Measurements from ENCODE around the gene KDSR. TPM values are rescaled to one million over a fixed set of nuclear protein-coding genes. Genes with fewer than 3 reads are reported as not detected.

KDSR gene
- total and polyA plus RNA-seq, 8 donors = 6.4 to 199 (median 11.6) TPM

DNA sequence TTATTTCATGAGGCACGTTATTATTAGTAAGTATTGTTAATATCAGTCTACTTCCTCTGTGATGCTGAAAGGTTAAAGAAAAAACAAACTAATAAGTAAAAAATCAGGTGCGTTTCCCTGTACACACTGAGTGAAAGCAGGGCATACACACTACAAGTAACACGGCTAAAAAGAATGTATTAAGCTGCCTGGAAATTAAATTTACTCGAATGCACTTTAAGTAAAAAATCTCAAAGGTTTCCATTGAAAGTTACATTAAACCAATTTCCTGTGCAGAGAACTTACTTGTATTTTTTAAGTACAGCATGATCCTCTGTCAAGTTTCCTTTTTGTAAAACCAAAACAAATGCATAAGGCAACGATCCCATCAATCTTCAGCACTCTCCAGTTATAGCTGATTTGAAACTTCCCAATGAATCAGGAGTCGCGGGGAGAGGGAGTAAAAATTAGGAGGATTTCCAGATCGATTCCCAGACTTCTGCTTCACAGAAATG lies 48.1 kb downstream of the KDSR start:
- H3K9me3 ChIP-seq = no peaks in the 10 kb centered on the region
- peaks cover 0 to 22% (median 9%) of the 10 kb centered on the region in 3 donors for H3K27me3 ChIP-seq
- intact Hi-C loops (cut with DNase I; ENCODE audit: low total_unique reads) = no loop called here
- DNase-seq = no peak
- peaks cover 6 to 68% (median 50%) of the 10 kb centered on the region in 4 donors for H3K4me1 ChIP-seq
- no peaks in the 10 kb centered on the region for H3K36me3 ChIP-seq
- 0 to 2% (median 1%) methylated on average over 8 of the region's 8 CpGs for WGBS, 5 donors
- TF ChIP-seq EP300 (IDR thresholded peaks at IDR 0.05) = no peak
- TF ChIP-seq POLR2A (IDR thresholded peaks at IDR 0.05) = no peak
- TF ChIP-seq POLR2AphosphoS5 (IDR thresholded peaks at IDR 0.05) = no peak
- TF ChIP-seq, protein P1, sequence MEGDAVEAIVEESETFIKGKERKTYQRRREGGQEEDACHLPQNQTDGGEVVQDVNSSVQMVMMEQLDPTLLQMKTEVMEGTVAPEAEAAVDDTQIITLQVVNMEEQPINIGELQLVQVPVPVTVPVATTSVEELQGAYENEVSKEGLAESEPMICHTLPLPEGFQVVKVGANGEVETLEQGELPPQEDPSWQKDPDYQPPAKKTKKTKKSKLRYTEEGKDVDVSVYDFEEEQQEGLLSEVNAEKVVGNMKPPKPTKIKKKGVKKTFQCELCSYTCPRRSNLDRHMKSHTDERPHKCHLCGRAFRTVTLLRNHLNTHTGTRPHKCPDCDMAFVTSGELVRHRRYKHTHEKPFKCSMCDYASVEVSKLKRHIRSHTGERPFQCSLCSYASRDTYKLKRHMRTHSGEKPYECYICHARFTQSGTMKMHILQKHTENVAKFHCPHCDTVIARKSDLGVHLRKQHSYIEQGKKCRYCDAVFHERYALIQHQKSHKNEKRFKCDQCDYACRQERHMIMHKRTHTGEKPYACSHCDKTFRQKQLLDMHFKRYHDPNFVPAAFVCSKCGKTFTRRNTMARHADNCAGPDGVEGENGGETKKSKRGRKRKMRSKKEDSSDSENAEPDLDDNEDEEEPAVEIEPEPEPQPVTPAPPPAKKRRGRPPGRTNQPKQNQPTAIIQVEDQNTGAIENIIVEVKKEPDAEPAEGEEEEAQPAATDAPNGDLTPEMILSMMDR (IDR thresholded peaks at IDR 0.05) = no peak
- peak overlapping the region; percentile 68 to 85 (median 70) for H3K4me3 ChIP-seq
- H3K27ac ChIP-seq = peak overlapping the region in 4 of 5 donors; percentile 80 to 92 (median 86)

DNA sequence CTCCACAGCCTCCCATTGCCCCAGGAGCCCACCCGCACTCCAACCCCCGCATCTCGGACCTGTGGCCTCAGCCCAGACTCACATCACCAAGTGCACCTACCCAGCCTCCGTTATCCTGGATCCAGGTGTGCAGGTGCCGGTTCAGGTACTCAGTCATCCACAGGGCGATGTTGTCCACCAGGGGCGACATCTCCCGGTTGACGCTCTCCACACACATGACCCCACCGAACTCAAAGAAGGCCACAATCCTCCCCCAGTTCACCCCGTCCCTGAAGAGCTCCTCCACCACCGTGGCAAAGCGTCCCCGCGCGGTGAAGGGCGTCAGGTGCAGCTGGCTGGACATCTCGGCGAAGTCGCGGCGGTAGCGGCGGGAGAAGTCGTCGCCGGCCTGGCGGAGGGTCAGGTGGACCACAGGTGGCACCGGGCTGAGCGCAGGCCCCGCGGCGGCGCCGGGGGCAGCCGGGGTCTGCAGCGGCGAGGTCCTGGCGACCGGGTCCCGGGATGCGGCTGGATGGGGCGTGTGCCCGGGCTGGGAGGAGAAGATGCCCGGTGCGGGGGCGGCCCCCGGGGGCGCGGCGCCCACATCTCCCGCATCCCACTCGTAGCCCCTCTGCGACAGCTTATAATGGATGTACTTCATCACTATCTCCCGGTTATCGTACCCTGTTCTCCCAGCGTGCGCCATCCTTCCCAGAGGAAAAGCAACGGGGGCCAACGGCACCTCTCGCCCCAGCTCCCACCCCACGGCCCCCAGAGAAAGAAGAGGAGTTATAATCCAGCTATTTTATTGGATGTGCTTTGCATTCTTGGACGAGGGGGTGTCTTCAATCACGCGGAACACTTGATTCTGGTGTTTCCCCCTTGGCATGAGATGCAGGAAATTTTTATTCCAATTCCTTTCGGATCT lies 48.8 kb downstream of the KDSR start:
- WGBS, 5 donors = 4 to 9% (median 7%) methylated on average over 25 to 66 of the region's 66 CpGs
- no peaks in the 10 kb centered on the region for H3K9me3 ChIP-seq
- TF ChIP-seq, protein P1 (IDR thresholded peaks at IDR 0.05) = peak in 5 of 7 experiments; percentile 43 to 59 (median 57)
- TF ChIP-seq POLR2AphosphoS5 (IDR thresholded peaks at IDR 0.05) (peak in 2 of 3 donors; percentile 25 to 26), POLR2A (IDR thresholded peaks at IDR 0.05) (no peak)
- peaks cover 6 to 73% (median 51%) of the 10 kb centered on the region in 4 donors for H3K4me1 ChIP-seq
- peak overlapping the region; percentile 5 to 92 (median 85) for H3K27ac ChIP-seq
- peak; percentile 63 to 87 for DNase-seq
- intact Hi-C loops (cut with DNase I; ENCODE audit: low total_unique reads) = no loop called here
- H3K4me3 ChIP-seq = peak overlapping the region; percentile 68 to 85 (median 70)
- H3K27me3 ChIP-seq = peaks cover 0 to 22% (median 9%) of the 10 kb centered on the region in 3 donors
- H3K36me3 ChIP-seq = no peaks in the 10 kb centered on the region

DNA sequence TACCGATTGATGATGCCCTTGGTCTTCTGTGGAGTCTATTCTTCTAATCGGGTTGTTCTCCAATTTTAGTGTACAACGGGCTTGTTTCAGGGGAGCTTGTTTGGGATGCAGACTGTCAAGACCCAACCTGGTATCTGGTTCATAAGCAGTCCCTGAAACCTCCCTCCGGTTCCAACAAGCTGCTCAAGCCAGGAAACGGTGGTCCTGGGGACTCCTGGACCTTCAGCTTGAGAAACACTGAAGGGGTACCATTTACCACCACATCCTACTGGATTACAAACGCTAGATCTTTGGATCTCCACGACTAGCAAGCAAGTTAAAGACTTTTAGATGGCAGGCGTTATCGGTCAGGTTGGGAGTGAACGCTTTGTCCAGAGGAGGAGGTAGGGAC lies 49.5 kb downstream of the KDSR start:
- Histone ChIP-seq H3K4me1 (peaks cover 6 to 75% (median 47%) of the 10 kb centered on the region in 4 donors), H3K4me3 (peak overlapping the region; percentile 68 to 85 (median 70)), H3K27me3 (peaks cover 0 to 22% (median 9%) of the 10 kb centered on the region in 3 donors), H3K9me3 (no peaks in the 10 kb centered on the region), H3K36me3 (no peaks in the 10 kb centered on the region), H3K27ac (peak overlapping the region; percentile 5 to 92 (median 85))
- intact Hi-C loops (cut with DNase I; ENCODE audit: low total_unique reads) = no loop called here
- 58 to 77% (median 67%) methylated on average over 10 of the region's 10 CpGs for WGBS, 5 donors
- no peak for DNase-seq
- TF ChIP-seq, protein P1 (IDR thresholded peaks at IDR 0.05) = no peak
- no peak for TF ChIP-seq EP300 (IDR thresholded peaks at IDR 0.05)
- TF ChIP-seq POLR2A (IDR thresholded peaks at IDR 0.05) = no peak

DNA sequence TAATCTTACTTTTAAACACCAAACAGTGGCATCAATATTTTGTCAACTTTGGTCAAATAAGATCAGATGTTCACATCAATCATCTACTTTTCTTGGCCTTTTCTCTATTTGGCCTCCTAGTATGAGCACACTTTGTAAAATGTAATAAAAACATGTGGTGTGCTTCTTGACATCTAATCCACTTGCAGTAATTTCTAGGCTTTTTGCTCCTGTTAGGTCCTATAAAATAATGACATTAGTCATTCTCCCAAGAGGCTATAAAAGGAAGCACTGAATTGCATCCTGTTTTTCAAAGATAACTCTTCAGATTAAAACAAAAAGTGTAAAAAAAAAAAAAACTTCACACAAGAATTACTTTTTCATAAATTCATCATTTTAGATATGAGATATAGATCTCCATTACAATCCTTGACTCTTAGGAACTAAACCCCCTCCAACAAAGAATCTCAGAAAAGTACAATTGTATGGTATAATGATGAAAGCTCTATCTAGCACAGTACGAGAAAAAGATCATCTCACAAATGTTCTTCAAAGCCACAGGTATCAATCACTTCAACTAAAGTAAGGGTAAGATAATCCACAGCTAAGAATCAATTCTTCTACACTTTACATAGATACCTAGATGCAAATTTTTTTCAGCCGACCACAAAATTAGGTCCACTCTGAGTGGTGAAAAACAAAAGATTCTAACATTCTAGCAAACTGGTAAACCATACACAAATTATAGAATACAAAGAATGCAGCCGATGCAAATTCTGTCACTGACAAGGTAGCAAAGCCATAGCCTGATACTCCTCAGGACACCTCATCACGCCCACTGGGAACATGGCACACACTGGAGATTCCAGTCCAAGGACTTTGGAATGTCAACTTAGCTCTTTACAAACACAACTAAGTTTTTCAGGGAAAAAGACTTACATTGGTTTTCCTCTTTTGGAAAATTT lies 50.1 kb downstream of the KDSR start:
- Histone ChIP-seq H3K27me3 (peaks cover 0 to 22% (median 9%) of the 10 kb centered on the region in 3 donors), H3K9me3 (no peaks in the 10 kb centered on the region), H3K4me1 (peaks cover 6 to 75% (median 42%) of the 10 kb centered on the region in 4 donors), H3K27ac (peak overlapping the region in 4 of 5 donors; percentile 70 to 92 (median 86)), H3K36me3 (no peaks in the 10 kb centered on the region), H3K4me3 (peak overlapping the region; percentile 68 to 85 (median 70))
- DNase-seq = no peak
- TF ChIP-seq POLR2AphosphoS5 (IDR thresholded peaks at IDR 0.05) (no peak), EP300 (IDR thresholded peaks at IDR 0.05) (no peak), POLR2A (IDR thresholded peaks at IDR 0.05) (no peak)
- TF ChIP-seq, protein P1 (IDR thresholded peaks at IDR 0.05) = no peak
- 71 to 80% (median 77%) methylated on average over 4 of the region's 4 CpGs for WGBS, 5 donors
- intact Hi-C loops (cut with DNase I; ENCODE audit: low total_unique reads) = no loop called here

Data from stomach (tissue), 9 donors.